ENCODE results near the gene ABCD1. TPM values are rescaled to one million over a fixed set of nuclear protein-coding genes. Genes with fewer than 3 reads are reported as not detected.

Gene ABCD1
- total RNA-seq, 1 donor from 2014 or later, result 18.6 TPM

- DNase-seq (ENCODE audit: low spot score), result no peak
These were observed 49.3 kb downstream of the ABCD1 start for GRCh38 chrX:153773741-153774575.

- DNase-seq (ENCODE audit: low spot score), result no peak
These were observed 50.1 kb downstream of the ABCD1 start for GRCh38 chrX:153774576-153775292.

DNA sequence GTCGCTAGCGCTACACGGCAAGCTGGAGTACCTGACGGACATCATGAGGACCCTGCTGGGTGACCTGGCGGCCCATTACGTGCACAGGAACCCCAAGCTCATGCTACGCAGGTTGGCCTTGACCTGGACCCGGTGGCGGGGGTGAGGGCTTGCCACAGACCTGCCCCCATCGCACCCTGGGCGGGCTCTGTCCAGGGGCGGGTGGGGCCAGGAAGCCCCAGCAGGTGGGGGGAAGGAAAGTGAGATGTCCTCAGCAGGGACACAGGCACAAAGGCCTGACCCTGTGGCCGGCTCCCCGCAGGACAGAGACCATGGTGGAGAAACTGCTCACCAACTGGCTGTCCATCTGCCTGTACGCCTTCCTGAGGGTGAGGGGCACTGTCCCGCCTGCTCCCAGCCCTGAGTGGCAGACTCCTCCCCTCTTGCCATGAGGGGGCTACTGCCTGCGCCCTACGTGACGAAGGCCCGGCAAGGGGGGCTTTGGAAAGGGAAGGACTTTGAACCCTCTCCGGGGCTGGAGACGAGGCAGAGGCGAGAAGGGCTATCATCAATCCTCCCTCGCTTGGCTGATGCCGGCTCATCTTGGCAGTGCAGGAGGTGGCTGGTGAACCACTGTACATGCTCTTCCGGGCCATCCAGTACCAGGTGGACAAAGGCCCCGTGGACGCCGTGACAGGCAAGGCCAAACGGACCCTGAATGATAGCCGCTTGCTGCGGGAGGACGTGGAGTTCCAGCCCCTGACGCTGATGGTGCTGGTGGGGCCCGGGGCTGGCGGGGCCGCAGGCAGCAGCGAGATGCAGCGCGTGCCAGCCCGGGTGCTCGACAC, 50.9 kb downstream of the ABCD1 start:
- no peak for DNase-seq (ENCODE audit: low spot score)

DNA sequence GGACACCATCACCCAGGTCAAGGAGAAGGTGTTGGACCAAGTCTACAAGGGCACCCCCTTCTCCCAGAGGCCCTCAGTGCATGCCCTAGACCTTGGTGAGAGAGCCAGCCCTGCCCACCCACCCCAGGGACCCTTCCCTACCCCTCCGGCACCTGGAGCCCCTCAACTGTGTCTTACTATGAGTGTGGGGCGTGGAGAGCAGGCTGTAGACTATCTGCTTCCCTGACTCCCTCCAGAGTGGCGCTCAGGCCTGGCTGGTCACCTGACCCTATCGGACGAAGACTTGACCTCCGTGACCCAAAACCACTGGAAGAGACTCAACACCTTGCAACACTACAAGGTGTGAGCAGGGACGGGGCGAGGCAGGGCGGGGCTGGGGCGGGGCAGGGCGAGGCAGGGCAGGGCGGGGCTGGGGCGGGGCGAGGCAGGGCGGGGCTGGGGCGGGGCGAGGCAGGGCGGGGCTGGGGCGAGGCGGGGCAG, 51.5 kb downstream of the ABCD1 start:
- DNase-seq (ENCODE audit: low spot score), result no peak

DNA sequence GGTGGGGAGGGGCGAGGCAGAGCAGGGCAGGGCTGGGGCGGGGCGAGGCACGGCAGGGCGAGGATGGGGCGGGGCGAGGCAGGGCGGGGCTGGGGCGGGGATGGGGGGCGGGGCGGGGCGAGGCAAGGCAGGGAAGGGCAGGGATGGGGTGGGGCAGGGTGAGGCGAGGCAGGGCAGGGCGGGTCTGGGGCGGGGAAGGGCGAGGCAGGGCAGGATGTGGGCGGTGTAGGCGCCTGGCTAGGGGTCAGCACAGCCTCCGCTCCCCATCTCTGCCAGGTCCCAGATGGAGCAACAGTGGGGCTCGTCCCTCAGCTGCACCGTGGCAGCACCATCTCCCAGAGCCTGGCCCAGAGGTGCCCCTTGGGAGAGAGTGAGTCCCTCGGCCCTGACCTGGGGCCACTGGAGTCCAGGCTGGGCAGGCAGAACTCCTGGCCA, 52.0 kb downstream of the ABCD1 start:
- DNase-seq (ENCODE audit: low spot score), result no peak

GRCh38 chrX:153777261-153778090, 52.8 kb downstream of the ABCD1 start:
- no peak for DNase-seq (ENCODE audit: low spot score)

DNA sequence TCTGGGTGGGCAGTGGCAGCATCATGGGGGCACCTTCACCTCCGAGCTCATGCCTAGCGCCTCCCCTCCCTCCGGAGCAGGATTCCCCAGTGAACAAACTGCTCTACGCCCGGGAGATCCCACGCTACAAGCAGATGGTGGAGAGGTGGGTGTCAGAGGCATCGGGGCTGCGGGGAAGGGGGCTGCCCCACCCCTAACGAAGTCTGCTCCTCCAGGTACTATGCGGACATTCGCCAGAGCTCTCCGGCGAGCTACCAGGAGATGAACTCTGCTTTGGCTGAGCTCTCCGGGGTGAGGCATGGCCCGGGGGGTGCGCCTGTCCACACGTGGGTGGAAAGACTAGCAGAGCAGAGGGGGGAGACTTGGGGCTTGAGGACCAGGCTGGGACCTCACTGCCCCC, 53.5 kb downstream of the ABCD1 start:
- DNase-seq (ENCODE audit: low spot score), result no peak

GRCh38 chrX:153778684-153779101, 54.0 kb downstream of the ABCD1 start:
- DNase-seq (ENCODE audit: low spot score), result no peak

DNA sequence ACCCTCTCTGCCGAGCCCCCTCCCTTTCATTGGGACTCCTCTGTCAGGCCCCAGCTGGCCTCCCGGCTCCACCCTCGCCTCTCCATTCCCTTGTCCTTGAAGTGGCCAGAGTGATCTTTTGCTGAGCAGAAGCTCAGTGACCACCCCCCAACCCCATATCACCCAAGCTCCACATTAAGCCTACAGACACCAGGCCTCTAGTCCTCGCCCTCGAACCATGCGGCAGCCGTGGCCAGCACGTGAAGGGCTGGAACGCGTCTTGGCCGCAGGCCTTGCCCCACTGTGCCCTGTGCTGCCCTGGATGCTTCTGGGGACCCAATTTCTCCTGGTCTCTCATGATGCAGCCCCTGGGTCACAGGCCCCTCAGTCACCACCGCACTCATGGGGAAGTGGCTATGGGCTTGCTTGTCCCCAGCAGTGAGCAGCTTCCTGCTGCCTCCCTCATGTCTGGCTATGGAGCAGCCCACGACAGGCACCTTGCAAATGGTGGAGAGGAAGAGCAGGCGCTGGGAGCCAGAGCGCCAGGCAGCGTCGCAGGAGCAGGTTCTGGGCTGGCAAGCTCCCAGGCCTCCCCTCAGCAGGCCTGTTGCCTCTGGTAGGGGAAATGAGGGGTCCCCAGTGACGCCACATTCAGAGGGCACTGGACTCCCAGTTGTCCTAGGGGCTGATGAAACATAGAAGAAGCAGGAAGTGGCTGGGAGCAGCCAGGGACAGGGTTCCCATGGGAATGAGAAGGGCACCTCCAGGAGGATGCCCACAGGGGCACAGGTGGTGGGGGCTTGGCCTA, 55.4 kb downstream of the ABCD1 start:
- no peak for DNase-seq (ENCODE audit: low spot score)

- DNase-seq (ENCODE audit: low spot score), result no peak
These were observed 56.2 kb downstream of the ABCD1 start, which contains the start of gene SRPK3 for GRCh38 chrX:153780678-153781427. SRPK3 (plus strand) TSS chrX:153781041; CDS start chrX:153781087, 46 bp downstream.

DNA sequence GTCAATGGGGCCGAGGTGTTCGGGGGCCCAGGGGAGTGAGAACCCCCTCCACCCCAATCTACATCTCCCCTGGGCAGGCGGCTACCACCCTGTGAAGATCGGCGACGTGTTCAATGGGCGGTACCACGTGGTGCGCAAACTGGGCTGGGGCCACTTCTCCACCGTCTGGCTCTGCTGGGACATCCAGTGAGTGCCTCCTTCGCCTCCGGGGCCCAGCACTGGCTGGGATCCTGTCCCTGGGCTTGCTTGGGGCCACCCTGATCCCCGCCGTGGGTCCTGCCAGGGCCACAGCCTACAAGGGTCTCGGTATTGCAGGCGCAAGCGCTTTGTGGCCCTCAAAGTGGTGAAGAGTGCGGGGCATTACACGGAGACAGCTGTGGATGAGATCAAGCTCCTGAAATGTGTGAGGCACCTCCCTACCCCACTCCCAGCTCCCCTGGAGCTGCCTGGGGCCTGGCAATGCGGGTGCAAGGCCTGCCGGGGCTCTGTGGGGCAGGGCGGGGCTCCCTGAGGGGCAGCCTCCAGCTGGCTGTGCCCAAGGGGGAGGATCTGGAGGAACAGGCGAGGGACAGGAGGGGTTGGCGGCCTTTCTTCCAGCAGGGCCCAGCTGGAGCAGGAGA, 56.9 kb downstream of the ABCD1 start:
- DNase-seq (ENCODE audit: low spot score), result no peak

- no peak for DNase-seq (ENCODE audit: low spot score)
These were observed 57.7 kb downstream of the ABCD1 start for GRCh38 chrX:153782313-153782712.

DNA sequence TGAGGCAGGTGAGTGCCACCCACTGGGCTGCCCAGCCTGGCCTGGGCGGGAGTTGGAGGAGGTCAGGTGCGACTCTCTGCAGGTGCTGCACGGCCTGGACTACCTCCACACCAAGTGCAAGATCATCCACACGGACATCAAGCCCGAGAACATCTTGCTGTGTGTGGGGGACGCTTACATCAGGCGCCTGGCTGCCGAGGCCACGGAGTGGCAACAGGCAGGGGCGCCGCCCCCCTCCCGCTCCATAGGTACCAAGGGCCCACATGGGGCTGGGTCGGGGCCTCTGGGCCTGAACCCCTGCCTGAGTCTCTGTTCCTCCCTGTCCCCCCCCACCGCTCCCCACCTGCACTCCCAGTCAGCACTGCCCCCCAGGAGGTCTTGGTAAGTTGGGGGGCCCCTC, 58.2 kb downstream of the ABCD1 start:
- DNase-seq (ENCODE audit: low spot score), result no peak

DNA sequence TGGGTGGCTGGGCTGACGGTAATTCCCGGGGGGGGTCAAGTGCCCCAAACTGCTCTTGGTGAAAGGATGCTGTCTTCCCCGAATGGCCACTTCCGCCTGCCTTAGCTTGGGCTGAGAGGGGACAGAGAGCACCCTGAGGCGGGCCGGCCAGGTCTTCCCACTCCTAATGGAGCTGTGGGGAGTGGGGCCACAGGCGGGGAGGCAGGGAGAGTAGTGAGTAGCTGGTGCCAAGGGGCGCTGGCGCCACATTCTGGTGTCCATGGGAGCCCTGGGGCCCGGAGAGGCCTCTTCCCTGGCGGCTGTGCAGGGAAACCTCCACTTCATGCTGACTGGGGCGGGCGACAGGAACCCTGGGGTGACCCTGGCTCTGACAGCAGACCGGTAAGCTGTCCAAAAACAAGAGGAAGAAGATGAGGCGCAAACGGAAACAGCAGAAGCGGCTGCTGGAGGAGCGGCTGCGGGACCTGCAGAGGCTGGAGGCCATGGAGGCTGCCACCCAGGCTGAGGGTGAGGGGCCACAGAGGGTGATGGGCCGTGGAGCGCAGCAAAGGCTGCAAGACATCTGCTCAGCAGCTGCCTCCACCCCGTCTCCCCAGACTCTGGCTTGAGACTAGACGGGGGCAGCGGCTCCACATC, 58.8 kb downstream of the ABCD1 start:
- no peak for DNase-seq (ENCODE audit: low spot score)

GRCh38 chrX:153784325-153784967, 59.8 kb downstream of the ABCD1 start:
- no peak for DNase-seq (ENCODE audit: low spot score)

- no peak for DNase-seq (ENCODE audit: low spot score)
These were observed 62.0 kb downstream of the ABCD1 start for GRCh38 chrX:153786669-153787068.

GRCh38 chrX:153789654-153790053, 65.0 kb downstream of the ABCD1 start:
- DNase-seq (ENCODE audit: low spot score), result no peak

Data from mucosa of gallbladder (tissue), 1 donor.